KMS-11 (cell line): ENCODE measurements around the gene MEF2A.

ENCODE experiments used
- H2AFZ ChIP-seq: fragments of 200-600 bp; sonication (generic); 2 replicates; pipeline ENCODE4 v1.6.1; 2016; ENCODE audit warnings: antibody characterized with exemption, mixed run types, low read depth
- H3K27ac ChIP-seq: fragments of 200-600 bp; sonication (generic); 2 replicates; pipeline ENCODE4 v1.6.1; 2016; ENCODE audit warnings: mild to moderate bottlenecking, mixed run types
- H3K27me3 ChIP-seq: fragments of 200-600 bp; sonication (generic); 2 replicates; pipeline ENCODE4 v1.6.1; 2017; ENCODE audit warnings: mild to moderate bottlenecking, low read depth, mixed run types, moderate library complexity; ENCODE audit not compliant: insufficient read depth
- H3K36me3 ChIP-seq: fragments of 200-600 bp; sonication (generic); 2 replicates; pipeline ENCODE4 v1.6.1; 2017; ENCODE audit warnings: mild to moderate bottlenecking, mixed run types; ENCODE audit not compliant: insufficient read depth
- H3K4me1 ChIP-seq: fragments of 200-600 bp; sonication (generic); 2 replicates; pipeline ENCODE4 v1.6.1; 2016; ENCODE audit warnings: mild to moderate bottlenecking, low read depth, mixed run types; ENCODE audit not compliant: poor library complexity, severe bottlenecking
- H3K4me2 ChIP-seq: fragments of 200-600 bp; sonication (generic); 2 replicates; pipeline ENCODE4 v1.7.0; 2016; ENCODE audit warnings: mild to moderate bottlenecking, mixed run types
- H3K4me3 ChIP-seq: fragments of 200-600 bp; sonication (generic); IDR thresholded peaks from 2 replicates; pipeline ENCODE4 v1.6.1; 2017; ENCODE audit warnings: low read depth, low read length, mixed read lengths; ENCODE audit not compliant: insufficient read depth
- H3K79me2 ChIP-seq: fragments of 200-600 bp; sonication (generic); 2 replicates; pipeline ENCODE4 v1.6.1; 2016; ENCODE audit warnings: low read depth, mixed run types; ENCODE audit not compliant: insufficient read depth
- H3K9ac ChIP-seq: fragments of 200-600 bp; sonication (generic); 2 replicates; pipeline ENCODE4 v1.6.1; 2016; ENCODE audit warnings: mild to moderate bottlenecking, mixed run types
- H4K20me1 ChIP-seq: fragments of 200-600 bp; sonication (generic); 2 replicates; pipeline ENCODE4 v1.6.1; 2016; ENCODE audit warnings: mild to moderate bottlenecking, mixed run types; ENCODE audit not compliant: insufficient read depth
- CTCF ChIP-seq: fragments of 200-600 bp; sonication (generic); conservative IDR thresholded peaks from 2 replicates; pipeline ENCODE4 v1.6.1; 2017; ENCODE audit warnings: low read depth, mild to moderate bottlenecking, antibody characterized with exemption, low read length, moderate library complexity, mixed read lengths

Gene MEF2A

GRCh38 chr15:99738021-99738847, 172.4 kb downstream of the MEF2A start:
- no peak overlapping the region for H3K4me2 ChIP-seq
- H3K36me3 ChIP-seq: no peaks in the 10 kb centered on the region
- H3K9ac ChIP-seq: no peak overlapping the region
- no peaks in the 10 kb centered on the region for H3K27me3 ChIP-seq
- no peak overlapping the region for H3K4me3 ChIP-seq
- H4K20me1 ChIP-seq: no peaks in the 10 kb centered on the region
- peaks cover 10% of the 10 kb centered on the region for H3K4me1 ChIP-seq
- H3K27ac ChIP-seq: no peak overlapping the region
- H2AFZ ChIP-seq: no peak overlapping the region
- no peaks in the 10 kb centered on the region for H3K79me2 ChIP-seq
- TF ChIP-seq CTCF: no peak

DNA sequence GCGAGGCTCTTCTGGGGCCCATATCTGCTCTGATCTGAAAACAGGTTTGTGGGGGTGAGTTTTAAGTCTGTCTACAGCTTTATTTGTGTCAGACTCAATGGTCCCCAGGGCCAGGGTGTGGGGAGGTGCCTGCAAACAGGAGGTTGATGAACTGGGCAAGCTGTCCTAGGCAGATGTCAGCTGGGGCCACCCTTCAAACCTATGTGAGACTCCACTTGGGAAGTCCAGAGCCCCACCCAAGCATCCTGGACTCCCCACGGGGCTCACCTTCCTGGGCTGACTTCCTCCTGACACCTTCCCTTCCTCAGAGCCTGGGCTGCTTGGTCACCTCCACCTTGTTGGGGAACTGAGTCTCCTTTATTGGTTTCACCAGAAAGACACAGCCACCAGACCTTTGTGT, 176.1 kb downstream of the MEF2A start:
- H3K4me3 ChIP-seq: no peak overlapping the region
- no peaks in the 10 kb centered on the region for H3K36me3 ChIP-seq
- H3K9ac ChIP-seq: no peak overlapping the region
- no peak for TF ChIP-seq CTCF
- H3K27ac ChIP-seq: no peak overlapping the region
- H3K4me2 ChIP-seq: no peak overlapping the region
- no peaks in the 10 kb centered on the region for H3K79me2 ChIP-seq
- no peaks in the 10 kb centered on the region for H3K27me3 ChIP-seq
- H2AFZ ChIP-seq: no peak overlapping the region
- H3K4me1 ChIP-seq: peaks cover 3% of the 10 kb centered on the region
- no peaks in the 10 kb centered on the region for H4K20me1 ChIP-seq

DNA sequence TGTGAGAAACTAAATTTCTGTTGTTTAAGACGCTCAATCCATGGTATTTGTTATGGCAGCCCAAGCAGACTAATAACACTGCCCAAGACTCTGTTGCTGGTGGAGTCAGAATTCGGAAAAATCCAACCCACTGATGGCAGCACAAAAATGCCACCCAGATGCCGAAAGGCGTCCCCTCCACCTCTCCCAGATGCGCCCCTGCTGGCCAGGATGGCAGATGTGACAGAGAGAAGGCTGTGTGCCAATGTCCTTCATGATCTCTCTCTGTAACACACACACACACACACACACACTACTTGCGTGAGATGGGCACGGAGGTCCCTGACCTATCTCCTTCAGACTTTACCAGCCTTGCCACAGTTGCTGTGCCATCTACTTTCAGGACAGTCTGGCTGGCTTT, 178.4 kb downstream of the MEF2A start:
- no peak for TF ChIP-seq CTCF
- no peak overlapping the region for H3K4me2 ChIP-seq
- H3K79me2 ChIP-seq: no peaks in the 10 kb centered on the region
- H3K9ac ChIP-seq: no peak overlapping the region
- no peaks in the 10 kb centered on the region for H3K36me3 ChIP-seq
- no peak overlapping the region for H2AFZ ChIP-seq
- H3K4me3 ChIP-seq: no peak overlapping the region
- no peaks in the 10 kb centered on the region for H4K20me1 ChIP-seq
- H3K27ac ChIP-seq: no peak overlapping the region
- H3K27me3 ChIP-seq: no peaks in the 10 kb centered on the region
- H3K4me1 ChIP-seq: no peaks in the 10 kb centered on the region

GRCh38 chr15:99745370-99746086, 179.7 kb downstream of the MEF2A start:
- no peak for TF ChIP-seq CTCF
- no peak overlapping the region for H3K4me3 ChIP-seq
- H2AFZ ChIP-seq: no peak overlapping the region
- no peaks in the 10 kb centered on the region for H3K27me3 ChIP-seq
- no peak overlapping the region for H3K4me2 ChIP-seq
- no peaks in the 10 kb centered on the region for H3K36me3 ChIP-seq
- H3K4me1 ChIP-seq: no peaks in the 10 kb centered on the region
- H3K79me2 ChIP-seq: no peaks in the 10 kb centered on the region
- no peaks in the 10 kb centered on the region for H4K20me1 ChIP-seq
- no peak overlapping the region for H3K9ac ChIP-seq
- no peak overlapping the region for H3K27ac ChIP-seq
